ENCODE data around the gene GPR152. TPM values are rescaled to one million over a fixed set of nuclear protein-coding genes. Genes with fewer than 3 reads are reported as not detected.
"Not testable (repeated sequence)": the region's sequence is repeated elsewhere in the genome, so short reads cannot be mapped to it uniquely, and the experiment has no call there.

Gene GPR152
- total RNA-seq, 1 donor from 2014 or later = not detected

DNA sequence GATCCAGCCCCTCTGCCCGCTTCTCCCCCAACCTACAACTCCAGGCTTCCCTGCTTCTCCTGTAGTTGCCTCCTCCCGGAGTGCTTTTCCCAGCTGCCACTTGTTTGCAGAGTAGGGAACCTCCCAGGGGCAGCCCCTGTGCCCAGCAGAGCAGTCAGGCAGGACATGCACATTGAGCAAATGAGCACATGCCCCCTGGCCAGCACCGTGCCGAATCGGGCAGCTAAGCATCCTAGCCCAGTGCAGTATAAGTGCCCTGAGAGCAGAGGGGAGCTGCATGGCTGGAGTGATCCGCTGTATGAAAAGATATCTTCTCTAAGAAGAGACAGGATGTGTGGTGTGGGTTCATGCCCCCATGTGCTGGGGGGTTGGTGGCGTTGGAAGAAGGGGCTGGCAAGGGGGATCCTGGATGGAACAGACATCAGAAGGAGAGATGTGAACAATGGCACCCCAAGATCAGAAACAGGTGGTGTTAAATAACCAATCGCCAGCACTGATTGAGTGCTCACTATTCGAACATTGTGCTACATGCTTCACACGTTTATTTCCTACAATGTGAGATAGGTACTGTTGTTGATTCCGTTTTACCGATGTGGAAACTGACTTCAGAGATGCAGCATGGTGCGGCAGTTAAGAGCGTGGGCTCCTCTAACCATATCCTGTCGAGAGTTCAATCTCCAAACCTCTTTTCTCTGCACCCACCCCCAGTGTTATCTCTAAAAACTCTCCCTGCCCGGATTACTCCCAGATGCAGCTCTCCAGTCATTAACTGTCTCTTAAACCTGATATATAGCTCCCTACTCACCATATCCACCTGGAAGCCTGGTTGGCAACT, 31.5 kb upstream of the GPR152 start:
- peaks cover 33% of the 10 kb centered on the region for H3K4me1 ChIP-seq
- TF ChIP-seq CTCF (IDR thresholded peaks at IDR 0.05) = no peak
- no peak for TF ChIP-seq POLR2A (IDR thresholded peaks at IDR 0.05)
- TF ChIP-seq POLR2AphosphoS5 (IDR thresholded peaks at IDR 0.05; ENCODE audit: insufficient read depth in 1 of 2, low read depth in 1 of 2) = no peak
- H3K27me3 ChIP-seq = no peaks in the 10 kb centered on the region
- peak overlapping the region; percentile 78 for H3K27ac ChIP-seq
- intact Hi-C loops (cut with DNase I) = no loop called here
- peaks cover 0 to 11% of the 10 kb centered on the region in 2 donors for H3K36me3 ChIP-seq
- peak overlapping the region; percentile 55 to 61 for H3K4me3 ChIP-seq
- DNase-seq (ENCODE audit: extremely low spot score in 2 of 2) = no peak
- H3K9me3 ChIP-seq = no peaks in the 10 kb centered on the region

DNA sequence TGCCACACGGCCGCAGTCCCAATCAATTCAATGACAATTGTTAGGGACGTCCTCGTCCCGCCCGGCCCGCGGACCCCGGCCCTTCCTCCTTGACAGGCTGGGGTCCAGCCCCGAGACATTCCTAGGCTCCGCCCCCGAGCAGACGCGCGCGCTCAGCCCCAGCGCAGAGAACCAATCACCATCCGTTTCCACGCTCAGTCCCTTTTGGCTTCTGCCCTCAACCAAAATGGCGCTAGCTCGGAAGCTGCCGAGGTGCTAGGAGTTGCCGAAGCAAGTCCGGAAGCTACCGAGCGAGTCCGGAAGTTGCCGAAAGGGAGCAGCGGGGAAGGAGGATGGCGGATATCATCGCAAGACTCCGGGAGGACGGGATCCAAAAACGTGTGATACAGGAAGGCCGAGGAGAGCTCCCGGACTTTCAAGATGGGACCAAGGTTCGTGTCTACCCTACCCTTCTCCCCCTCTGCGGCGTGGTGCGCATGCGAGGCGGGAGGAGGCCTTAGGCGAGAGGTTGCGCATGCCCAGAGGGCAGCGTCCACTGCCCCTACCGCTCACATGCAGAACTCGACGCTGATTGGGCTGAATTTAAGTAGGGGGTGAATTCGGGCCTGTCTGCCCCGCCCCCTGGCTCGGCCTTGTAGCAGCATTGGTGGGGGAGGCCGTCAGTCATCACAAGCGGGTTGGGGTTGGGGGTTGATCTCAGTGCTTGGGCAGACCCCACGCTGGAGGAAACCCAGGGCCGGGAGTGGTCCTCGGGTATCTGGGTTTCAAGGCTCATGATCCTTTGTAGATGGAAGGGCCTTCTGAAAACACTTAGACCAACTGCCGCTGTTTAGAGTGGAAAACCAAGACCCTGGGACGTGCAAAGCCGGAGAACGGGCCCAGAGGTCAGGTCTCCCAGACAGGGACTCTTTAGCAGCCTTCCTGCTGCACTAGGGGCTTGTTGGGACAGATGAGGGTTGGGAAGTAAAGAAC, 30.6 kb upstream of the GPR152 start, which contains the start of gene AIP:
AIP (plus strand) TSS at position 200 of the 972 bp plus-strand sequence; CDS start at position 333, 133 bp downstream.
- DNase-seq (ENCODE audit: extremely low spot score in 2 of 2) = peak in 1 of 2 donors; percentile 97
- Histone ChIP-seq H3K27me3 (no peaks in the 10 kb centered on the region), H3K36me3 (peaks cover 0 to 11% of the 10 kb centered on the region in 2 donors), H3K9me3 (no peaks in the 10 kb centered on the region), H3K4me3 (peak within 1 kb of the TSS; percentile 55 to 61), H3K27ac (peak within 1 kb of the TSS; percentile 78), H3K4me1 (peaks cover 33% of the 10 kb centered on the region)
- intact Hi-C loops (cut with DNase I) = no loop called here
- TF ChIP-seq CTCF (IDR thresholded peaks at IDR 0.05) (peak in 1 of 3 experiments; percentile 25), POLR2A (IDR thresholded peaks at IDR 0.05) (peak in 1 of 2 donors; percentile 28), POLR2AphosphoS5 (IDR thresholded peaks at IDR 0.05; ENCODE audit: insufficient read depth in 1 of 2, low read depth in 1 of 2) (peak; percentile 96 to 97)

GRCh38 chr11:67482275-67482826, 29.8 kb upstream of the GPR152 start:
- DNase-seq (ENCODE audit: extremely low spot score in 2 of 2) = no peak
- TF ChIP-seq POLR2AphosphoS5 (IDR thresholded peaks at IDR 0.05; ENCODE audit: insufficient read depth in 1 of 2, low read depth in 1 of 2) (no peak), CTCF (IDR thresholded peaks at IDR 0.05) (no peak), POLR2A (IDR thresholded peaks at IDR 0.05) (no peak)
- H3K27ac ChIP-seq = peak overlapping the region; percentile 78
- no peaks in the 10 kb centered on the region for H3K9me3 ChIP-seq
- intact Hi-C loops (cut with DNase I) = no loop called here
- peak overlapping the region; percentile 55 to 61 for H3K4me3 ChIP-seq
- peaks cover 0 to 3% of the 10 kb centered on the region in 2 donors for H3K36me3 ChIP-seq
- peaks cover 33% of the 10 kb centered on the region for H3K4me1 ChIP-seq
- no peaks in the 10 kb centered on the region for H3K27me3 ChIP-seq

GRCh38 chr11:67477344-67478050, 25.0 kb upstream of the GPR152 start:
- H3K9me3 ChIP-seq; H3K4me3 ChIP-seq; H3K27me3 ChIP-seq; intact Hi-C loops (cut with DNase I); H3K27ac ChIP-seq; H3K36me3 ChIP-seq; H3K4me1 ChIP-seq; DNase-seq (ENCODE audit: extremely low spot score in 2 of 2): not testable (repeated sequence)

- intact Hi-C loops (cut with DNase I); H3K4me3 ChIP-seq; H3K9me3 ChIP-seq; H3K27ac ChIP-seq; H3K27me3 ChIP-seq; H3K36me3 ChIP-seq; H3K4me1 ChIP-seq; DNase-seq (ENCODE audit: extremely low spot score in 2 of 2): not testable (repeated sequence)
Observed at GRCh38 chr11:67476692-67477091, 24.2 kb upstream of the GPR152 start.

Data from vagina (tissue), 2 donors.